GM06990 (cell line): ENCODE measurements around the gene TRIM7.
A peak's percentile ranks its signal among the peaks of the same experiment; 100 is the strongest.

ENCODE experiments used
- DNase-seq: peaks from one replicate; pipeline ENCODE4 v3.0.0-alpha.2; 2011; ENCODE audit not compliant: insufficient read length; ENCODE audit errors: extremely low read depth
- H3K27me3 ChIP-seq: replicated peaks from 2 replicates; pipeline ENCODE4 v1.6.0; 2011; ENCODE audit warnings: low read length; ENCODE audit not compliant: control insufficient read depth, insufficient read depth
- H3K36me3 ChIP-seq: 2 replicates; pipeline ENCODE4 v1.5.1; 2011; ENCODE audit warnings: low read length; ENCODE audit not compliant: control insufficient read depth, insufficient read depth
- H3K4me3 ChIP-seq: replicated peaks from 2 replicates; pipeline ENCODE4 v1.5.1; 2011; ENCODE audit warnings: low read depth, mild to moderate bottlenecking, control low read depth, low read length
- TF ChIP-seq, protein P1 (sequence below): IDR thresholded peaks from 2 replicates; pipeline ENCODE4 v1.5.1; 2011; ENCODE audit warnings: low read length, control low read depth, mild to moderate bottlenecking, inconsistent platforms; ENCODE audit not compliant: insufficient read depth, poor library complexity, severe bottlenecking

The TRIM7 gene

GRCh38 chr5:181233801-181234454, 28.9 kb upstream of the TRIM7 start:
- Histone ChIP-seq H3K36me3 (peaks cover 39% of the 10 kb centered on the region), H3K27me3 (no peaks in the 10 kb centered on the region), H3K4me3 (no peak overlapping the region)
- TF ChIP-seq, protein P1, sequence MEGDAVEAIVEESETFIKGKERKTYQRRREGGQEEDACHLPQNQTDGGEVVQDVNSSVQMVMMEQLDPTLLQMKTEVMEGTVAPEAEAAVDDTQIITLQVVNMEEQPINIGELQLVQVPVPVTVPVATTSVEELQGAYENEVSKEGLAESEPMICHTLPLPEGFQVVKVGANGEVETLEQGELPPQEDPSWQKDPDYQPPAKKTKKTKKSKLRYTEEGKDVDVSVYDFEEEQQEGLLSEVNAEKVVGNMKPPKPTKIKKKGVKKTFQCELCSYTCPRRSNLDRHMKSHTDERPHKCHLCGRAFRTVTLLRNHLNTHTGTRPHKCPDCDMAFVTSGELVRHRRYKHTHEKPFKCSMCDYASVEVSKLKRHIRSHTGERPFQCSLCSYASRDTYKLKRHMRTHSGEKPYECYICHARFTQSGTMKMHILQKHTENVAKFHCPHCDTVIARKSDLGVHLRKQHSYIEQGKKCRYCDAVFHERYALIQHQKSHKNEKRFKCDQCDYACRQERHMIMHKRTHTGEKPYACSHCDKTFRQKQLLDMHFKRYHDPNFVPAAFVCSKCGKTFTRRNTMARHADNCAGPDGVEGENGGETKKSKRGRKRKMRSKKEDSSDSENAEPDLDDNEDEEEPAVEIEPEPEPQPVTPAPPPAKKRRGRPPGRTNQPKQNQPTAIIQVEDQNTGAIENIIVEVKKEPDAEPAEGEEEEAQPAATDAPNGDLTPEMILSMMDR = no peak
- peak; percentile 36 for DNase-seq

DNA sequence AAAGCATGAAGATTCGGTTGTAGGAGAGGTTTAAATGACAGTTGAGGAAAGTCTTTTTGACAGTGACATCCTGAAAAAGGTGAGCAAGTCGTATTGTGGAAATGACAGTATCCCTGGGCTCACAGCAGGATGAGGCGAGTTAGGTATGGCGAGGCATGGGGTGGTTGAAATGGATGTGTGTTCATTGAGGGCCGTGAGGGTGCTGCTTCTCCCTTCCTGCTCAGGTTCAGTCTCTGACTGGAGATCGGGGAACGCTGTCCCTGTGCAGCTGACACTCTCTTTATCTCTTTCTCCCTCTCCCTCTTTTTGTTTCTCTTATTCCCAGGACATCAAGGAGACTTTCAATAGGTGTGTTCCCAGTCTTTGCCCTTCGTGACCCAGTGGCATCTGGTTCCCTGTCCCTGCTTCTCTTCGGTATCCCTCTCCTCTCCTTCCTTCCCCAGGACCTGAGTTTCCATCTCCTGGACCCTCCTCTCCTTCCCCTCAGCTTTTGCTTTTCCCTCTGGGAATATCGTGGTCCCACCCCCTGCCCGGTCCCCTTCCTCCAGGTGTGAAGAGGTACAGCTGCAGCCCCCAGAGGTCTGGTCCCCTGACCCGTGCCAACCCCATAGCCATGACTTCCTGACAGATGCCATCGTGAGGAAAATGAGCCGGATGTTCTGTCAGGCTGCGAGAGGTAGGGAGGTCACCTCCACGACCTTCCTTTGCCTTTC, 28.2 kb upstream of the TRIM7 start:
- no peak for DNase-seq
- Histone ChIP-seq H3K36me3 (peaks cover 33% of the 10 kb centered on the region), H3K4me3 (no peak overlapping the region), H3K27me3 (no peaks in the 10 kb centered on the region)
- TF ChIP-seq, protein P1 = no peak

DNA sequence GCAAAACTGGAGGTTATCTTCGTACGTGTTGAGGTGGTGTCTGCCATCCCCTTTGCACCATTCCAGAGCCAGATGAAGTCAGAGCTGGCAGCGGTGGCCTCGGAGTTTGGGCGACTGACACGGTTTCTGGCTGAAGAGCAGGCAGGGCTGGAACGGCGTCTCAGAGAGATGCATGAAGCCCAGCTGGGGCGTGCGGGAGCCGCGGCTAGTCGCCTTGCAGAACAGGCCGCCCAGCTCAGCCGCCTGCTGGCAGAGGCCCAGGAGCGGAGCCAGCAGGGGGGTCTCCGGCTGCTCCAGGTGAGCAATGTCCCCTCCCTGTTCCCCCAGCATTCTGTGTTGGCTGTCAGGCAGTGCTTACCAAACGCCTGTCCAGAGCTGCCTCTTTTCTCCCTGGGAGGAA, 27.6 kb upstream of the TRIM7 start:
- H3K4me3 ChIP-seq = no peak overlapping the region
- peaks cover 27% of the 10 kb centered on the region for H3K36me3 ChIP-seq
- TF ChIP-seq, protein P1 = no peak
- DNase-seq = no peak
- no peaks in the 10 kb centered on the region for H3K27me3 ChIP-seq

GRCh38 chr5:181231432-181231831, 26.4 kb upstream of the TRIM7 start:
- Histone ChIP-seq H3K36me3 (peaks cover 18% of the 10 kb centered on the region), H3K27me3 (no peaks in the 10 kb centered on the region), H3K4me3 (no peak overlapping the region)
- no peak for DNase-seq
- TF ChIP-seq, protein P1 = no peak

- H3K4me3 ChIP-seq = no peak overlapping the region
- H3K27me3 ChIP-seq = no peaks in the 10 kb centered on the region
- no peak for DNase-seq
- H3K36me3 ChIP-seq = peaks cover 18% of the 10 kb centered on the region
- TF ChIP-seq, protein P1 = no peak
Observed at GRCh38 chr5:181230551-181230950, 25.6 kb upstream of the TRIM7 start.
